A549 (cell line): ENCODE data around the gene PTPRJ. TPM values are rescaled to one million over a fixed set of nuclear protein-coding genes. Genes with fewer than 3 reads are reported as not detected.
A peak's percentile ranks its signal among the peaks of the same experiment; 100 is the strongest.

Source experiments
- ATAC-seq, 2 experiments: fragments of 200-7000 bp in 1 of 2; fragments of >200 bp in 1 of 2; cut with Nextera tagmentation in 1 of 2; cut with Tn5 transposase in 1 of 2; 3 replicates each; pipeline versions ENCODE4 v1.8.0 to v1.9.1; 2018 to 2020; ENCODE audit warnings: mild to moderate bottlenecking in 1 of 2, moderate library complexity in 1 of 2
- CTCF ChIA-PET: fragments of 300-600 bp; sonication (Branson Sonifier 250); formaldehyde crosslinking; extraction: SDS; loops from one replicate; lab custom pipeline; 2021; ENCODE audit warnings: antibody characterized with exemption, inconsistent platforms; lab: Yijun Ruan, JAX
- POLR2A ChIA-PET: fragments of 350-600 bp; formaldehyde crosslinking; extraction: SDS; loops from one replicate; lab custom pipeline; 2021; ENCODE audit warnings: antibody characterized with exemption, inconsistent platforms; lab: Yijun Ruan, JAX
- DNase-seq, 2 experiments: peaks; one replicate each; pipeline versions ENCODE4 v3.0.0 to v3.0.0-alpha.2; 2011 to 2016; ENCODE audit warnings: low read depth in 1 of 2, low spot score in 1 of 2
- FAIRE-seq: peaks from 2 replicates; lab custom pipeline; 2011; peaks lifted over from hg19 to GRCh38; lab: Jason Lieb, UNC
- H3K27ac ChIP-seq, 2 experiments: fragments of >200 bp; sonication (Bioruptor Twin); formaldehyde crosslinking; 3 replicates each; pipeline ENCODE4 v1.5.1; 2016 to 2017
- H3K4me1 ChIP-seq: fragments of >200 bp; sonication (Bioruptor Twin); formaldehyde crosslinking; 3 replicates; pipeline ENCODE4 v1.6.1; 2016
- H3K4me2 ChIP-seq: fragments of >200 bp; sonication (Bioruptor Twin); formaldehyde crosslinking; 3 replicates; pipeline ENCODE4 v1.6.1; 2016
- H3K4me3 ChIP-seq: fragments of >200 bp; sonication (Bioruptor Twin); formaldehyde crosslinking; 3 replicates; pipeline ENCODE4 v1.5.1; 2016
- H3K9me3 ChIP-seq: fragments of >200 bp; sonication (Bioruptor Twin); formaldehyde crosslinking; 3 replicates; pipeline ENCODE4 v1.6.1; 2016
- CBX8 ChIP-seq: fragments of 200-600 bp; sonication (generic); IDR thresholded peaks from 2 replicates; pipeline ENCODE4 v1.6.1; 2016
- CEBPB ChIP-seq, 2 experiments: fragments of >200 bp in 1 of 2; sonication (Bioruptor Twin) in 1 of 2; formaldehyde crosslinking in 1 of 2; IDR thresholded peaks; 2 replicates each; pipeline ENCODE4 v1.6.1; 2012 to 2016
- CHD4 ChIP-seq: fragments of 200-600 bp; sonication (generic); IDR thresholded peaks from 2 replicates; pipeline ENCODE4 v1.6.1; 2016; ENCODE audit warnings: antibody characterized with exemption, mild to moderate bottlenecking, borderline replicate concordance
- EHF ChIP-seq: fragments of 250-450 bp; sonication (Bioruptor Pico); IDR thresholded peaks from 2 replicates; pipeline ENCODE4 v1.5.0; 2020; ENCODE audit warnings: mild to moderate bottlenecking
- EHMT2 ChIP-seq: fragments of 200-600 bp; sonication (generic); IDR thresholded peaks from 2 replicates; pipeline ENCODE4 v1.6.1; 2016; ENCODE audit warnings: antibody characterized with exemption, low read depth, mild to moderate bottlenecking, moderate library complexity
- EP300 ChIP-seq, 2 experiments: fragments of >200 bp; sonication (Bioruptor Twin); formaldehyde crosslinking; IDR thresholded peaks; 2 replicates in 1 of 2; 3 replicates in 1 of 2; pipeline ENCODE4 v1.6.1; 2016 to 2017
- FOSL2 ChIP-seq, 2 experiments: fragments of 450-650 bp in 1 of 2; fragments of >200 bp in 1 of 2; sonication (Bioruptor Twin) in 1 of 2; formaldehyde crosslinking; IDR thresholded peaks; 2 replicates each; pipeline versions ENCODE4 v1.5.0 to v1.6.1; 2016 to 2020; ENCODE audit warnings: mild to moderate bottlenecking in 1 of 2, moderate library complexity in 1 of 2
- HOXB5 ChIP-seq: fragments of 250-450 bp; sonication (Bioruptor Pico); IDR thresholded peaks from 2 replicates; pipeline ENCODE4 v1.5.0; 2020; ENCODE audit warnings: mild to moderate bottlenecking, moderate library complexity
- JUN ChIP-seq, 2 experiments: fragments of >200 bp; sonication (Bioruptor Twin); formaldehyde crosslinking; IDR thresholded peaks; 2 replicates in 1 of 2; 3 replicates in 1 of 2; pipeline ENCODE4 v1.6.1; 2016 to 2017
- JUNB ChIP-seq: fragments of >200 bp; sonication (Bioruptor Twin); formaldehyde crosslinking; IDR thresholded peaks from 2 replicates; pipeline ENCODE4 v1.6.1; 2016
- KDM1A ChIP-seq: fragments of 200-600 bp; sonication (generic); IDR thresholded peaks from 2 replicates; pipeline ENCODE4 v1.6.1; 2016; ENCODE audit warnings: low read depth, mild to moderate bottlenecking
- MAZ ChIP-seq: fragments of 150-350 bp; IDR thresholded peaks from 2 replicates; pipeline ENCODE4 v1.6.1; 2014; ENCODE audit warnings: antibody characterized with exemption, low read depth, low read length, borderline replicate concordance
- MYC ChIP-seq: IDR thresholded peaks from 2 replicates; pipeline ENCODE4 v1.6.1; 2012; ENCODE audit warnings: mild to moderate bottlenecking, inconsistent platforms, low read length, improper control_type of control experiment, borderline replicate concordance
- NFE2L2 ChIP-seq: fragments of 150-350 bp; conservative IDR thresholded peaks from 2 replicates; pipeline ENCODE4 v1.6.1; 2014; ENCODE audit warnings: low read length
- NPAS2 ChIP-seq: fragments of 250-450 bp; sonication (Bioruptor Pico); IDR thresholded peaks from 2 replicates; pipeline ENCODE4 v1.8.0; 2022; ENCODE audit warnings: mild to moderate bottlenecking, moderate library complexity, borderline replicate concordance
- PHF8 ChIP-seq: fragments of 200-600 bp; sonication (generic); IDR thresholded peaks from 2 replicates; pipeline ENCODE4 v1.6.1; 2016; ENCODE audit warnings: low read depth, mild to moderate bottlenecking, antibody characterized with exemption, moderate library complexity, borderline replicate concordance
- RAD21 ChIP-seq, 2 experiments: fragments of >200 bp in 1 of 2; sonication (Bioruptor Twin) in 1 of 2; formaldehyde crosslinking in 1 of 2; IDR thresholded peaks in 1 of 2; conservative IDR thresholded peaks in 1 of 2; 2 replicates in 1 of 2; 3 replicates in 1 of 2; pipeline ENCODE4 v1.6.1; 2012 to 2018; ENCODE audit warnings: inconsistent platforms in 1 of 2
- RARB ChIP-seq: fragments of 250-450 bp; sonication (Bioruptor Pico); IDR thresholded peaks from 2 replicates; pipeline ENCODE4 v1.8.0; 2021; ENCODE audit warnings: mild to moderate bottlenecking, moderate library complexity
- RCOR1 ChIP-seq: fragments of 150-350 bp; IDR thresholded peaks from 2 replicates; pipeline ENCODE4 v1.6.1; 2014; ENCODE audit warnings: antibody characterized with exemption, low read length, low read depth
- RFX5 ChIP-seq: fragments of 450-650 bp; IDR thresholded peaks from 2 replicates; pipeline ENCODE4 v1.7.1; 2014; ENCODE audit warnings: antibody characterized with exemption, mild to moderate bottlenecking, moderate library complexity
- SMC3 ChIP-seq: fragments of >200 bp; sonication (Bioruptor Twin); formaldehyde crosslinking; IDR thresholded peaks from 3 replicates; pipeline ENCODE4 v1.6.1; 2018; ENCODE audit warnings: inconsistent platforms
- SREBF2 ChIP-seq: fragments of 450-650 bp; IDR thresholded peaks from 2 replicates; pipeline ENCODE4 v1.6.1; 2014; ENCODE audit warnings: mild to moderate bottlenecking, moderate library complexity
- TP53 ChIP-seq: fragments of 250-450 bp; sonication (Bioruptor Pico); IDR thresholded peaks from 2 replicates; pipeline ENCODE4 v1.5.0; 2021; ENCODE audit warnings: mild to moderate bottlenecking, moderate library complexity
- ZSCAN20 ChIP-seq: fragments of 250-450 bp; sonication (Bioruptor Pico); IDR thresholded peaks from 2 replicates; pipeline ENCODE4 v1.8.0; 2022; ENCODE audit warnings: mild to moderate bottlenecking, moderate library complexity
- WGBS: methylation state at CpG from one replicate; pipeline ENCODE4 v1.1.6; 2017; ENCODE audit errors: missing lambda C conversion rate; 5-methylcytosine and 5-hydroxymethylcytosine counted together
- polyA plus RNA-seq, 4 experiments: library from polyadenylated mRNA; depleted of rRNA in 3 of 4; stranded (reverse); fragments of >200 nt; fragmentation: RNase III in 1 of 4; extraction: RNeasy Plus Mini Kit Qiagen cat#74134 plus additional on column Dnase treatment in 1 of 4; gene quantifications; 2 replicates in 3 of 4; 3 replicates in 1 of 4; pipeline ENCODE4 v1.2.3, GENCODE V29; 2011 to 2017
- TF ChIP-seq, protein P1 (sequence below): fragments of 250-450 bp; sonication (Bioruptor Pico); IDR thresholded peaks from 2 replicates; pipeline ENCODE4 v1.5.0; 2020; ENCODE audit warnings: low read depth, mild to moderate bottlenecking, moderate library complexity
- TF ChIP-seq, protein P2 (sequence below): fragments of >200 bp; sonication (Bioruptor Twin); formaldehyde crosslinking; IDR thresholded peaks from 3 replicates; pipeline ENCODE4 v1.6.1; 2016

PTPRJ gene
- polyA plus RNA-seq, 2 of the 4 experiments (the other 2 are of a cell fraction): 30.3 to 50.5 TPM

DNA sequence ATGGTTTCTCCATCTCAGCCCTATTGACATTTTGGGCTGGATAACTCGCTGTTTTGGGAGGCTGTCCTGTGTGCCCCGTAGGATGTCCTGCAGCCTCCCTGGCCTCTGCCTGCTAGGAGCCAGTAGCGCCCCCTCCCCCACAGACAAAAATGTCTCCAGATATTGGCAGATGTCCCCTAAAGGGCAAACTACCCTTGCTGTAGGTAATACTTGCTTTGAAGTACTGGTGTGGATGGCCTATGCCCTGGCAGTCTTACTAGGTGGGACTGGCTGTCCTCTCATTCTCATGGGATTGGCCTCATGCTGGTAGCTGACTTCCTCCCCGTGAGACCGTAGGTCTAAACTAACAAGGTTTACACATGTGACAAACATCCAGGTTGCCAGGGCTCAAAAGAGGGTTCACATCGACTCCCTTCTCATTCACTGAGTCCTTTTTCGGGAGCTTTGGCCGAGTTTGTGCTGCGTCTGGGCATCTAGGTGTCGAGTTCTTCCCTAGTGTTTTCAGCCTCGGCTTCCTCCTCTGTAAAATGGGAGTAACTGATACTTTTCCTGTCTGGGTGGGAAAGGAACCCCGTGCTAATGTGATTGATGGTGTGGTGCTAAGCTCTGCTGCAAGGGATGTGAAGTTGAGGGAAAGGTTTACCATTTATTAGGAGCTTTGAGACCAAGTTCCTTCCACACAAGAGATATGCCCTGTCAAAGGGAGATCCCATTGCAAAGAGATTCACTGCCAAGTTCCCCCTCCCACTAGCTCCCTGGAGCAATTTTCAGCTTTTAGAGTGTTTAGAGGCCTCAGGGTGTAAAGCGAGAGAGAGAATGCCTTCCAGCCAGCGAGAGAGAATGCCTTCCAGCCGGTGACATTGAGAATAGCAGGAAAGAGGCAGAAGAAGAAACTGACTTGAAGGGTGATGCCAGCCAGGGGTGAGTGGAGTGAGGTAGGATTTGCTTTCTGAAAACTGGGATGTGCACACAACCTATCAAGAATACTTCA lies 17.0 kb downstream of the PTPRJ start:
- H3K4me3 ChIP-seq: no peak overlapping the region
- peak overlapping the region; percentile 79 for H3K4me2 ChIP-seq
- no peak for ATAC-seq
- peaks cover 96% of the 10 kb centered on the region for H3K4me1 ChIP-seq
- CTCF ChIA-PET: interaction anchor here (0.6 to 2.1 kb wide), 11 partner anchors 9 to 113 kb away, joined by 3 to 13 read pairs (median 4); no protein-coding TSS in a partner anchor
- H3K27ac ChIP-seq: peak overlapping the region; percentile 86 to 100
- POLR2A ChIA-PET: interaction anchor here (1.1 to 1.2 kb wide), 2 partner anchors 17 to 135 kb away, joined by 3 read pairs; partner anchors contain the start of gene PTPRJ
- 64% methylated on average over 15 of the region's 15 CpGs for WGBS
- TF ChIP-seq CHD4 (0 out of 2 replicates have a peak, but pooled peaks have one; percentile 57), EHMT2 (no peak), KDM1A (peak; percentile 90)
- no peaks in the 10 kb centered on the region for H3K9me3 ChIP-seq
- no peak for DNase-seq
- FAIRE-seq: no peak

DNA sequence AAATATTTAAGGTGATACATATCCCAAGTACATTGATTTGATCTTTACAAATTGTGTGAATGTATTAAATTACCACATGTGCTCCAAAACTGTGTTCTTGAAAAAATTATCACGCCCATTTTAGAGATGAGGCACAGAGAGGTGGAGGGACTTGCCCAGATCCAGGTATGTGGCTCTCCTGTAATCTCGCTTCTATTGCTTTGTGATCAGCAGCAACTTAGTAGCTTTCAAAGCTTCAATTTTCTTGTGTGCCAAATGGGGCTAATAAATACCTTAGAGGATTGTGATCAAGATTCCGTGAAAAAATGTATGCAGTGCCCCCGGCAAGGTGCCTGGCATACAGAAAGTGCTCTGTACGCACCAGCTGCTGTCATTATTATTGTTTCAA lies 18.0 kb downstream of the PTPRJ start:
- no peaks in the 10 kb centered on the region for H3K9me3 ChIP-seq
- no peak for DNase-seq
- 59% methylated on average over 5 of the region's 5 CpGs for WGBS
- H3K4me2 ChIP-seq: peak overlapping the region; percentile 79
- POLR2A ChIA-PET: interaction anchor here (1.1 kb wide), 1 partner anchor 18 kb away, joined by 3 read pairs; the partner anchor contains the start of gene PTPRJ
- FAIRE-seq: no peak
- ATAC-seq: 0 out of 6 replicates have a peak, but pooled peaks of 1 of the 2 experiments have one; percentile 3
- H3K4me1 ChIP-seq: peaks cover 96% of the 10 kb centered on the region
- no peak overlapping the region; the same call in 2 of the 3 replicates for H3K4me3 ChIP-seq
- H3K27ac ChIP-seq: peak overlapping the region; percentile 86 to 100
- CTCF ChIA-PET: interaction anchor here (0.8 to 2.1 kb wide), 8 partner anchors 8 to 112 kb away, joined by 3 to 13 read pairs (median 4); no protein-coding TSS in a partner anchor
- peak; percentile 72; the same call in 1 of the 2 replicates for TF ChIP-seq KDM1A
- TF ChIP-seq JUN (IDR thresholded peaks at IDR 0.05): 0 out of 5 replicates have a peak, but pooled peaks of 1 of the 2 experiments have one; percentile 17
- no peak for TF ChIP-seq CHD4
- no peak for TF ChIP-seq MYC
- TF ChIP-seq, protein P1, sequence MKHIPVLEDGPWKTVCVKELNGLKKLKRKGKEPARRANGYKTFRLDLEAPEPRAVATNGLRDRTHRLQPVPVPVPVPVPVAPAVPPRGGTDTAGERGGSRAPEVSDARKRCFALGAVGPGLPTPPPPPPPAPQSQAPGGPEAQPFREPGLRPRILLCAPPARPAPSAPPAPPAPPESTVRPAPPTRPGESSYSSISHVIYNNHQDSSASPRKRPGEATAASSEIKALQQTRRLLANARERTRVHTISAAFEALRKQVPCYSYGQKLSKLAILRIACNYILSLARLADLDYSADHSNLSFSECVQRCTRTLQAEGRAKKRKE (CRISPR knock-in tag): no peak

DNA sequence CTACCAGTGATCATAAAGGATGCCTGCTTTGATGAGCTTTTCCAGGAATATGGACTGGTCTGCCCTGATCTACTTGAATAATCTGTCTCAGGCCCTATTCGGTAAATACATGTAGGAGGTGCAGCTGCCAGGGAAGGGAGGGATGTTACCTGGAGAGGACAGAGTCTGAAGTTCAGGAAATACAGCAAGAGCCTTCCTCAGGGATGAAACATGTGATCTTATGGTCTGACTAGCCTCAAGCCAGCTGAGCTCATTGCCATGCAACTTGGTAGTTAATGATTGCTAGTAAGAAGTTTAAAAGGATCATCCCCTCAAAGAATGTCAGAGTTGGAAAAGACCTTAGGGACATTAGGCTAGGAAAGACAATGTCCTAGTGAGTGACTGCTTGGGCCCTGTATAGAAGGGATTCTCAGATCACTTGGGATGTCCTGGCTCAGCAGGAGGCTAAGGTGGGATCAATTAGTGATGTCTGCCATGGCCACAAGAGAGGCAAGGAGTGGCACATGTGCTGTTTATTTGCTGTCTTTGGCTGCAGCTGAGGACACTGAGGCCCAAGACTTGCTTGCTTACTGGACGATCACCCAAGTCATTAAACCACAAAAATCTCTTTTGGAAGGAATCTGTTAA lies 18.5 kb downstream of the PTPRJ start:
- Histone ChIP-seq H3K9me3 (no peaks in the 10 kb centered on the region), H3K4me1 (peaks cover 97% of the 10 kb centered on the region), H3K4me2 (peak overlapping the region; percentile 79), H3K27ac (peak overlapping the region; percentile 86 to 100), H3K4me3 (peak overlapping the region; percentile 1; the same call in 1 of the 3 replicates)
- ATAC-seq (peak; percentile 54 to 77), DNase-seq (peak; percentile 54 to 75), FAIRE-seq (no peak)
- ChIA-PET CTCF (interaction anchor here (0.8 to 2.0 kb wide), 5 partner anchors 15 to 68 kb away, joined by 3 to 13 read pairs (median 4); no protein-coding TSS in a partner anchor), POLR2A (interaction anchor here (1.1 kb wide), 1 partner anchor 19 kb away, joined by 3 read pairs; the partner anchor contains the start of gene PTPRJ)
- 27% methylated on average over 2 of the region's 2 CpGs for WGBS
- TF ChIP-seq TP53 (CRISPR knock-in tag) (no peak), EHF (CRISPR knock-in tag) (no peak), PHF8 (no peak), MAZ (no peak), FOSL2 (IDR thresholded peaks at IDR 0.05) (no peak), FOSL2 (CRISPR knock-in tag; IDR thresholded peaks at IDR 0.05) (no peak), EP300 (IDR thresholded peaks at IDR 0.05) (no peak; a peak in 1 of 5 replicates), SMC3 (0 out of 3 replicates have a peak, but pooled peaks have one; percentile 5), NFE2L2 (no peak), CBX8 (no peak), SREBF2 (no peak), RCOR1 (no peak), CEBPB (IDR thresholded peaks at IDR 0.05) (no peak), RAD21 (conservative IDR thresholded peaks at IDR 0.05 in 1 of 2, IDR thresholded peaks at IDR 0.05 in 1 of 2) (0 out of 5 replicates have a peak, but pooled peaks of 1 of the 2 experiments have one; percentile 5), JUN (IDR thresholded peaks at IDR 0.05) (0 out of 5 replicates have a peak, but pooled peaks of 1 of the 2 experiments have one; percentile 45), HOXB5 (CRISPR knock-in tag) (no peak), NPAS2 (CRISPR knock-in tag) (no peak), JUNB (no peak), RARB (no peak), ZSCAN20 (no peak), RFX5 (no peak)
- TF ChIP-seq, protein P2, sequence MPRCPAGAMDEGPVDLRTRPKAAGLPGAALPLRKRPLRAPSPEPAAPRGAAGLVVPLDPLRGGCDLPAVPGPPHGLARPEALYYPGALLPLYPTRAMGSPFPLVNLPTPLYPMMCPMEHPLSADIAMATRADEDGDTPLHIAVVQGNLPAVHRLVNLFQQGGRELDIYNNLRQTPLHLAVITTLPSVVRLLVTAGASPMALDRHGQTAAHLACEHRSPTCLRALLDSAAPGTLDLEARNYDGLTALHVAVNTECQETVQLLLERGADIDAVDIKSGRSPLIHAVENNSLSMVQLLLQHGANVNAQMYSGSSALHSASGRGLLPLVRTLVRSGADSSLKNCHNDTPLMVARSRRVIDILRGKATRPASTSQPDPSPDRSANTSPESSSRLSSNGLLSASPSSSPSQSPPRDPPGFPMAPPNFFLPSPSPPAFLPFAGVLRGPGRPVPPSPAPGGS: no peak
